CD4-positive, alpha-beta T cell treated with Interleukin-1 beta for 1 hour (primary cell): ENCODE results near the gene BCO1.
A peak's percentile ranks its signal among the peaks of the same experiment; 100 is the strongest.

Experiments used
- DNase-seq, 2 donors: peaks; one replicate each; pipeline ENCODE4 v3.0.0-alpha.2; 2020 to 2022

The BCO1 gene

GRCh38 chr16:81237282-81237681 lies 1.2 kb upstream of the BCO1 start:
- no peak for DNase-seq

GRCh38 chr16:81237942-81238295 lies 570 bp upstream of the BCO1 start:
- DNase-seq = no peak

GRCh38 chr16:81239367-81240121 lies 1.1 kb downstream of the BCO1 start:
- no peak for DNase-seq

GRCh38 chr16:81241706-81242105 lies 3.2 kb downstream of the BCO1 start:
- no peak for DNase-seq

GRCh38 chr16:81242977-81243618 lies 4.6 kb downstream of the BCO1 start:
- no peak for DNase-seq

- DNase-seq = no peak
These were observed 5.5 kb downstream of the BCO1 start for GRCh38 chr16:81243942-81244341.

GRCh38 chr16:81251871-81252270 lies 13.4 kb downstream of the BCO1 start:
- DNase-seq = no peak

- no peak for DNase-seq
These were observed 14.7 kb downstream of the BCO1 start for GRCh38 chr16:81253141-81253540.

GRCh38 chr16:81254922-81255526 lies 16.5 kb downstream of the BCO1 start:
- DNase-seq = no peak

- DNase-seq = no peak
These were observed 21.4 kb downstream of the BCO1 start for GRCh38 chr16:81259916-81260315.

- peak in 1 of 2 donors; percentile 25 for DNase-seq
These were observed 22.7 kb downstream of the BCO1 start for GRCh38 chr16:81261049-81261648.

- no peak for DNase-seq
These were observed 25.2 kb downstream of the BCO1 start for GRCh38 chr16:81263470-81264220.

GRCh38 chr16:81264386-81264785 lies 25.9 kb downstream of the BCO1 start:
- no peak for DNase-seq

GRCh38 chr16:81265052-81265451 lies 26.6 kb downstream of the BCO1 start:
- no peak for DNase-seq

- DNase-seq = no peak
These were observed 27.4 kb downstream of the BCO1 start for GRCh38 chr16:81265658-81266451.

GRCh38 chr16:81266680-81267095 lies 28.2 kb downstream of the BCO1 start:
- no peak for DNase-seq

- DNase-seq = no peak
These were observed 30.0 kb downstream of the BCO1 start for GRCh38 chr16:81268509-81268908.

GRCh38 chr16:81273223-81273950 lies 34.9 kb downstream of the BCO1 start:
- no peak for DNase-seq

- no peak for DNase-seq
These were observed 36.6 kb downstream of the BCO1 start for GRCh38 chr16:81275064-81275532.

- DNase-seq = no peak
These were observed 37.3 kb downstream of the BCO1 start for GRCh38 chr16:81275795-81276194.

- no peak for DNase-seq
These were observed 37.8 kb downstream of the BCO1 start for GRCh38 chr16:81276323-81276722.
